ENCODE measurements around the gene MOB1A. TPM values are rescaled to one million over a fixed set of nuclear protein-coding genes. Genes with fewer than 3 reads are reported as not detected.

The MOB1A gene
- total RNA-seq, 1 experiment from 2014 or later = 132 TPM

- H3K4me2 ChIP-seq (ENCODE audit: low read length) = peak within 1 kb of the TSS; percentile 84
- peak; percentile 39 for DNase-seq (ENCODE audit: low read depth, low spot score)
- ChIA-PET CTCF (interaction anchor here (0.6 to 1.0 kb wide), 3 partner anchors 10 to 324 kb away, joined by 3 read pairs; no protein-coding TSS in a partner anchor), RAD21 (ENCODE audit: low non-redundant PET in 1 of 2, low total read pairs in 2 of 2, uncharacterized antibody in 2 of 2, unreplicated experiment in 2 of 2) (interaction anchor here in 1 of 2 experiments (0.6 to 1.1 kb wide), 2 partner anchors 30 to 240 kb away, joined by 3 read pairs; no protein-coding TSS in a partner anchor), POLR2A (interaction anchor here (1.1 kb wide), 2 partner anchors 31 to 320 kb away, joined by 3 to 6 read pairs; partner anchors contain the start of gene MOB1A)
- TSS peak; percentile 27 for BruUV-seq (replicated peaks)
- peak within 1 kb of the TSS; percentile 62 to 79 for H3K4me3 ChIP-seq (replicated peaks in 1 of 2; ENCODE audit: low read depth in 1 of 2, low read length in 2 of 2)
- peak; percentile 94 for ATAC-seq
- H3K27me3 ChIP-seq (ENCODE audit: insufficient read depth, low read length) = no peaks in the 10 kb centered on the region
- H3K9me3 ChIP-seq (ENCODE audit: control insufficient read depth in 1 of 2, insufficient read depth in 1 of 2, low read depth in 1 of 2, low read length in 2 of 2) = no peaks in the 10 kb centered on the region
- H4K20me1 ChIP-seq (ENCODE audit: insufficient read depth) = no peaks in the 10 kb centered on the region
- no peaks in the 10 kb centered on the region for H3K9me2 ChIP-seq (ENCODE audit: insufficient read depth)
- H3K9ac ChIP-seq (ENCODE audit: low read length) = peak within 1 kb of the TSS; percentile 89
- intact Hi-C loops (cut with micrococcal nuclease) = loop anchor here (5.0 kb wide), 1 partner anchor 311 kb away; no protein-coding TSS in a partner anchor
- H3K27ac ChIP-seq (ENCODE audit: low read depth, low read length) = peak within 1 kb of the TSS; percentile 69
- H3K79me2 ChIP-seq (ENCODE audit: insufficient read depth, low read length) = peaks cover 16% of the 10 kb centered on the region
- H3K4me1 ChIP-seq (ENCODE audit: control insufficient read depth in 1 of 2, insufficient read depth in 2 of 2, low read length in 2 of 2) = peaks cover 5 to 17% of the 10 kb centered on the region in 2 experiments; a peak in 3 of 4 replicates
- H2AFZ ChIP-seq (ENCODE audit: low read depth, low read length, poor library complexity, severe bottlenecking) = peak within 1 kb of the TSS; percentile 48
- H3K36me3 ChIP-seq (ENCODE audit: control insufficient read depth in 1 of 2, insufficient read depth in 2 of 2, low read length in 2 of 2) = peaks cover 0 to 7% of the 10 kb centered on the region in 2 experiments; a peak in 2 of 4 replicates
- peak; percentile 48; the same call in 1 of the 2 replicates for TF ChIP-seq SP1 (IDR thresholded peaks at IDR 0.05; ENCODE audit: low read depth)
- peak; percentile 59 for TF ChIP-seq RAD21 (IDR thresholded peaks at IDR 0.05; ENCODE audit: low read depth)
- peak; percentile 78 for TF ChIP-seq CBX3 (IDR thresholded peaks at IDR 0.05; ENCODE audit: low read depth)
- no peak for TF ChIP-seq TCF7L2 (IDR thresholded peaks at IDR 0.05; ENCODE audit: borderline replicate concordance, extremely low read depth, insufficient read depth, insufficient read length)
- TF ChIP-seq ZFX (IDR thresholded peaks at IDR 0.05) = peak; percentile 25; the same call in 1 of the 2 replicates
- TF ChIP-seq SRF (IDR thresholded peaks at IDR 0.05; ENCODE audit: low read depth) = no peak; the same call in 1 of the 2 replicates
- no peak for TF ChIP-seq ATF3 (IDR thresholded peaks at IDR 0.05)
- TF ChIP-seq CEBPB (IDR thresholded peaks at IDR 0.05; ENCODE audit: low read depth) = no peak
- no peak for TF ChIP-seq ZNF274 (IDR thresholded peaks at IDR 0.05; ENCODE audit: low read depth, low read length)
- TF ChIP-seq, protein P1, sequence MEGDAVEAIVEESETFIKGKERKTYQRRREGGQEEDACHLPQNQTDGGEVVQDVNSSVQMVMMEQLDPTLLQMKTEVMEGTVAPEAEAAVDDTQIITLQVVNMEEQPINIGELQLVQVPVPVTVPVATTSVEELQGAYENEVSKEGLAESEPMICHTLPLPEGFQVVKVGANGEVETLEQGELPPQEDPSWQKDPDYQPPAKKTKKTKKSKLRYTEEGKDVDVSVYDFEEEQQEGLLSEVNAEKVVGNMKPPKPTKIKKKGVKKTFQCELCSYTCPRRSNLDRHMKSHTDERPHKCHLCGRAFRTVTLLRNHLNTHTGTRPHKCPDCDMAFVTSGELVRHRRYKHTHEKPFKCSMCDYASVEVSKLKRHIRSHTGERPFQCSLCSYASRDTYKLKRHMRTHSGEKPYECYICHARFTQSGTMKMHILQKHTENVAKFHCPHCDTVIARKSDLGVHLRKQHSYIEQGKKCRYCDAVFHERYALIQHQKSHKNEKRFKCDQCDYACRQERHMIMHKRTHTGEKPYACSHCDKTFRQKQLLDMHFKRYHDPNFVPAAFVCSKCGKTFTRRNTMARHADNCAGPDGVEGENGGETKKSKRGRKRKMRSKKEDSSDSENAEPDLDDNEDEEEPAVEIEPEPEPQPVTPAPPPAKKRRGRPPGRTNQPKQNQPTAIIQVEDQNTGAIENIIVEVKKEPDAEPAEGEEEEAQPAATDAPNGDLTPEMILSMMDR (IDR thresholded peaks at IDR 0.05 in 2 of 3, conservative IDR thresholded peaks at IDR 0.05 in 1 of 3; ENCODE audit: borderline replicate concordance in 1 of 3, insufficient read depth in 1 of 3, low read depth in 2 of 3, low read length in 2 of 3) = peak; percentile 51 to 66 (median 63); a peak in 5 of 6 replicates
- TF ChIP-seq SIN3A (IDR thresholded peaks at IDR 0.05; ENCODE audit: low read depth) = peak; percentile 77
- TF ChIP-seq JUND (IDR thresholded peaks at IDR 0.05) = no peak
- peak; percentile 96 for TF ChIP-seq POLR2AphosphoS5 (IDR thresholded peaks at IDR 0.05; ENCODE audit: low read depth, low read length)
- TF ChIP-seq ELF1 (IDR thresholded peaks at IDR 0.05; ENCODE audit: borderline replicate concordance, low read depth) = no peak
- TF ChIP-seq EZH2 (IDR thresholded peaks at IDR 0.05) = no peak
- TF ChIP-seq, protein P2, sequence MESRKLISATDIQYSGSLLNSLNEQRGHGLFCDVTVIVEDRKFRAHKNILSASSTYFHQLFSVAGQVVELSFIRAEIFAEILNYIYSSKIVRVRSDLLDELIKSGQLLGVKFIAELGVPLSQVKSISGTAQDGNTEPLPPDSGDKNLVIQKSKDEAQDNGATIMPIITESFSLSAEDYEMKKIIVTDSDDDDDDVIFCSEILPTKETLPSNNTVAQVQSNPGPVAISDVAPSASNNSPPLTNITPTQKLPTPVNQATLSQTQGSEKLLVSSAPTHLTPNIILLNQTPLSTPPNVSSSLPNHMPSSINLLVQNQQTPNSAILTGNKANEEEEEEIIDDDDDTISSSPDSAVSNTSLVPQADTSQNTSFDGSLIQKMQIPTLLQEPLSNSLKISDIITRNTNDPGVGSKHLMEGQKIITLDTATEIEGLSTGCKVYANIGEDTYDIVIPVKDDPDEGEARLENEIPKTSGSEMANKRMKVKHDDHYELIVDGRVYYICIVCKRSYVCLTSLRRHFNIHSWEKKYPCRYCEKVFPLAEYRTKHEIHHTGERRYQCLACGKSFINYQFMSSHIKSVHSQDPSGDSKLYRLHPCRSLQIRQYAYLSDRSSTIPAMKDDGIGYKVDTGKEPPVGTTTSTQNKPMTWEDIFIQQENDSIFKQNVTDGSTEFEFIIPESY (IDR thresholded peaks at IDR 0.05; ENCODE audit: extremely low read depth, insufficient replicate concordance, low read length) = peak; percentile 48
- TF ChIP-seq EZH2phosphoT487 (IDR thresholded peaks at IDR 0.05; ENCODE audit: borderline replicate concordance) = no peak
- peak; percentile 91 for TF ChIP-seq YY1 (IDR thresholded peaks at IDR 0.05; ENCODE audit: extremely low read depth, insufficient replicate concordance, low read depth, low read length)
- peak; percentile 78 for TF ChIP-seq POLR2A (IDR thresholded peaks at IDR 0.05; ENCODE audit: borderline replicate concordance, extremely low read depth, insufficient read depth, insufficient read length)
- peak; percentile 77 for TF ChIP-seq MAX (IDR thresholded peaks at IDR 0.05)
- no peak for TF ChIP-seq FOSL1 (IDR thresholded peaks at IDR 0.05; ENCODE audit: low read depth)
Observed at GRCh38 chr2:74147727-74148456, 30.8 kb downstream of the MOB1A start, which contains the start of gene BOLA3. BOLA3 (minus strand) TSS chr2:74147912; CDS start chr2:74147874, 38 bp downstream.
